ENCODE measurements around the gene LCN12. TPM values are rescaled to one million over a fixed set of nuclear protein-coding genes. Genes with fewer than 3 reads are reported as not detected.

The LCN12 gene
- total RNA-seq, 4 donors from 2014 or later = not detected

DNA sequence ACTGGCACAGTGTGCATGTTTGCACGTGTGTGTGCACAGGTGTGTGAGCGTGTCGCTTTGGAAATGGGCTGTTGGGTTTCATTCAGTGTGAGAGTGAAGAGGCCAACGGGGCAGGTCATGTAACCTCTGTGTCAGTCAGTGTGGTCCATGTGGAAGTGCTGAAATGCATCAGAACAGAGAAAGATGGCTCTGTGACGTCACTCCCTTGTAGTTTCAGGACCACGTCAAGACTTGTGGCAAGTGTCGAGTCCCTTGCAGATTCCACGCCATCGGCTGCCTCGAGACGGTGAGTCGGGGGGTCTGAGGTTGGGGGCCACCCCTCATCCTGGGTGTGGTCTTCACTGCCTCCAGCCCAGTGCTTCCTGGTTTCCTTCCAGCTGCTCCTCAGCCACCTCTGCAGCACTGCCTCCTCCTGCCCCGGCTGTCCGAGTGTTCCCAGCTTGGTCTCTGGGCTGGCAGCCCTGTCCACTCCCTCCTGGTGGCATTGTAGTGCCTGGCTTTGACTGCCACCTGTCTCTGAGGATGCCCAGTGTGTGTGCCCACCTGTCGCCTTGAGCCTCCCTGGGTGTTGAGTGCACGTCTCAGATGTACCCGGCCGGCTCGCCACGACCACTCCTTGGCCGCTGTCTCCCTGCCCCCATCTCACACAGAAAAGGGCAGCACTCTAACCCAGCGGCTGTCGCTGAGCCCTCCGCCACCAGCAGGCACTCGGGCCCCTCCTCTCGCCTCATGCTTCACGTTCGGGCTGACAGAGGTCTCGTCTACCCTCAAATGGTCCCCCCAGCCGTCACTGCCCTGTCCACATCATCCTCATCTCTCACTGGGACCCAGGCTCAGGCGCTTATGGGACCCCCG is 35.5 kb upstream of the LCN12 start:
- Histone ChIP-seq H3K4me1 (peaks cover 0 to 4% (median 0%) of the 10 kb centered on the region in 3 donors), H3K27me3 (no peaks in the 10 kb centered on the region), H3K36me3 (peaks cover 0 to 82% of the 10 kb centered on the region in 2 donors), H3K27ac (no peak overlapping the region), H3K4me3 (no peak overlapping the region), H3K9me3 (no peaks in the 10 kb centered on the region)
- WGBS, 2 donors (ENCODE audit: low coverage in 1 of 2) = 74 to 88% methylated on average over 5 to 18 of the region's 32 CpGs
- ATAC-seq = no peak
- TF ChIP-seq POLR2AphosphoS5 (IDR thresholded peaks at IDR 0.05) (no peak), POLR2A (IDR thresholded peaks at IDR 0.05) (no peak), EP300 (IDR thresholded peaks at IDR 0.05) (no peak), CTCF (IDR thresholded peaks at IDR 0.05) (no peak)

DNA sequence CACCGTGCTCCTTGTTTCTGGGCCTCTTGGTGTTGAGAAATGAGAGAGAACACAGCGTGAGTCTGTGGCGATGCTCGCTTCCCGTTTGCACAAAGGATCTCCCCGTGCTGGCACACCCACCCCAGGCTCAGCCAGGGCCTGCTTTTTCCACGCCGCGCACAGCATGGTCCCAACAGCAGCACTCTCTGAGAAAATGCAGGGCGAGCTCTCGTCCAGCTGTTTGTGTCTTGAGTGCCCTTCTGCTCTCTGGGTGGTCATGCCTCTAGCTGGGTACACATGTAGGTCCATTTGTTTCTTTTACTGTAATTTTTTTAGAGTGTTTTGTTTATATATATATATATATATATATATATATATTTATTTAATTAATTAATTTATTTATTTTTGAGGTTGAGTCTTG is 34.2 kb upstream of the LCN12 start:
- peaks cover 0 to 82% of the 10 kb centered on the region in 2 donors for H3K36me3 ChIP-seq
- no peaks in the 10 kb centered on the region for H3K27me3 ChIP-seq
- 86 to 89% methylated on average over 4 of the region's 11 CpGs for WGBS, 2 donors (ENCODE audit: low coverage in 1 of 2)
- peaks cover 0 to 5% (median 0%) of the 10 kb centered on the region in 3 donors for H3K4me1 ChIP-seq
- TF ChIP-seq CTCF (IDR thresholded peaks at IDR 0.05) (no peak), POLR2A (IDR thresholded peaks at IDR 0.05) (no peak), EP300 (IDR thresholded peaks at IDR 0.05) (no peak), POLR2AphosphoS5 (IDR thresholded peaks at IDR 0.05) (no peak)
- no peak overlapping the region for H3K4me3 ChIP-seq
- no peaks in the 10 kb centered on the region for H3K9me3 ChIP-seq
- no peak overlapping the region for H3K27ac ChIP-seq
- no peak for ATAC-seq

GRCh38 chr9:136920069-136920468 is 32.0 kb upstream of the LCN12 start:
- peaks cover 0 to 5% (median 0%) of the 10 kb centered on the region in 3 donors for H3K4me1 ChIP-seq
- ATAC-seq = no peak

GRCh38 chr9:136920734-136921231 is 31.3 kb upstream of the LCN12 start:
- peaks cover 0 to 76% of the 10 kb centered on the region in 2 donors for H3K36me3 ChIP-seq
- peaks cover 0 to 5% (median 0%) of the 10 kb centered on the region in 3 donors for H3K4me1 ChIP-seq
- no peaks in the 10 kb centered on the region for H3K9me3 ChIP-seq
- 100% methylated on average over 1 of the region's 14 CpGs; no CpG with 5 or more reads in 1 of the 2 donors for WGBS, 2 donors (ENCODE audit: low coverage in 1 of 2)
- TF ChIP-seq EP300 (IDR thresholded peaks at IDR 0.05) = no peak
- TF ChIP-seq CTCF (IDR thresholded peaks at IDR 0.05) = no peak
- TF ChIP-seq POLR2AphosphoS5 (IDR thresholded peaks at IDR 0.05) = no peak
- TF ChIP-seq POLR2A (IDR thresholded peaks at IDR 0.05) = no peak
- H3K27me3 ChIP-seq = no peaks in the 10 kb centered on the region
- ATAC-seq = no peak
- no peak overlapping the region for H3K27ac ChIP-seq
- no peak overlapping the region for H3K4me3 ChIP-seq

More at GRCh38 chr9:136920069-136920468, 32.0 kb upstream of the LCN12 start:
- no peaks in the 10 kb centered on the region for H3K27me3 ChIP-seq
- H3K4me3 ChIP-seq = no peak overlapping the region
- no peak overlapping the region for H3K27ac ChIP-seq
- WGBS, 2 donors (ENCODE audit: low coverage in 1 of 2) = 76% methylated on average over 3 of the region's 15 CpGs; no CpG with 5 or more reads in 1 of the 2 donors
- peaks cover 0 to 76% of the 10 kb centered on the region in 2 donors for H3K36me3 ChIP-seq
- TF ChIP-seq EP300 (IDR thresholded peaks at IDR 0.05) (no peak), CTCF (IDR thresholded peaks at IDR 0.05) (no peak), POLR2AphosphoS5 (IDR thresholded peaks at IDR 0.05) (no peak), POLR2A (IDR thresholded peaks at IDR 0.05) (no peak)
- no peaks in the 10 kb centered on the region for H3K9me3 ChIP-seq

Data from gastroesophageal sphincter (tissue), 4 donors.